ENCODE measurements around the gene HS3ST3A1. TPM values are rescaled to one million over a fixed set of nuclear protein-coding genes. Genes with fewer than 3 reads are reported as not detected.

Gene HS3ST3A1
- polyA plus RNA-seq, 3 donors from 2014 or later, result 1.8 to 2.1 (median 1.8) TPM

DNA sequence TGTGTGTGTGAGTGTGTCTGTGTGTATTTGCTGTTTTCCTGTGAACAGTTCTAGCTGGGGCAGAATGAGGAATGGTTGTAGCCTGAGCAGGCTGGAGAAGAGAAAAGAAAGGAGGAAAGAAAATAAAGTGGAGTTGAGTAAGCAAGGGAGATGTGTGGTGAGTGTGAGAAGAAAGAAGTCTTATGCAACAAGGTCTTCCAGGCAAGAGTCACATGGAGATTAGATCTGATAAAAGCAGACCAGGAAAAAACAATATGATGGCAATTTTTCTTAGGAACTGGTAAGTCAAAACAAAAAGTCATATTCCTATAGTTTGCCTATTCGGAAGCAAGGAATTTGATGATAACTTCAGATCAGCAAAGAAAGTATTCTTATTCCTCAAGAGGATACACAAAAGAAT is 125.0 kb downstream of the HS3ST3A1 start:
- Mint-ChIP-seq H3K27me3 (ENCODE audit: low read depth in 3 of 3) (peaks cover 0 to 8% (median 3%) of the 10 kb centered on the region in 3 donors), H3K9me3 (peaks cover 0 to 20% (median 11%) of the 10 kb centered on the region in 6 donors), H3K36me3 (no peaks in the 10 kb centered on the region), H3K27ac (no peak overlapping the region), H3K4me1 (no peaks in the 10 kb centered on the region), H3K4me3 (no peak overlapping the region)
- DNase-seq, result no peak

DNA sequence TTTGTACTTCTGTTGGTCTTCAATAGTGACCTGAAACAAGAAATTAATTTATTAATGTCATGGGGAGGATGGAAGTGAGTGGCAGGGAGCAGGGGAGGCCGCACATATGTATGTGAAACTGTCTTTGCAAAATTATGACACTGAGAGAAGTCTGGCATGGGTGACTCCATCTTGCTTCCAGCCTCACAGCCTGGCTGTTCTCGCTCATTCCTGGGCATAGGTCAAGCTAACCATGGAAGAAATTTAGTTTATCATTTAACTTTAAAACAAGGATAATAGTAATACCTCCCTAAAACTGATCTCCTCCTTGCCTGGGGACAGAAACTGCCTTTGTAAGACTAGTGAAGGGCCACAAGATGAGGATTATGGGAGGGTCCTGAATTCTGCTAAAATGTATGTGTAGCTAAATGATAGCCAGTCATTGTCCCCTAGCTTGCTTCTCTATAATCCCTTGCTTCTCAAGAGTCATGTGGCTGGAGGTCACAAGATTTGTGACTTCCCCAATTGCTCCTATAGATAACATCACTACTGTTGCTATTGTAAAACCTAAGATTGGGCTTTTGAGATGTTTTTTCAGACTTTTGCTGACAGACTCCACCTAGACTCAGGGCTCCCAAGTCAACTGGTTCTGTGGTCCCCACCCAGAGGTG is 126.0 kb downstream of the HS3ST3A1 start:
- no peak for DNase-seq
- H3K9me3 Mint-ChIP-seq, result peaks cover 0 to 19% (median 9%) of the 10 kb centered on the region in 6 donors
- H3K36me3 Mint-ChIP-seq, result no peaks in the 10 kb centered on the region
- no peak overlapping the region for H3K27ac Mint-ChIP-seq
- H3K27me3 Mint-ChIP-seq (ENCODE audit: low read depth in 3 of 3), result peaks cover 0 to 8% (median 3%) of the 10 kb centered on the region in 3 donors
- no peak overlapping the region for H3K4me3 Mint-ChIP-seq
- no peaks in the 10 kb centered on the region for H3K4me1 Mint-ChIP-seq

DNA sequence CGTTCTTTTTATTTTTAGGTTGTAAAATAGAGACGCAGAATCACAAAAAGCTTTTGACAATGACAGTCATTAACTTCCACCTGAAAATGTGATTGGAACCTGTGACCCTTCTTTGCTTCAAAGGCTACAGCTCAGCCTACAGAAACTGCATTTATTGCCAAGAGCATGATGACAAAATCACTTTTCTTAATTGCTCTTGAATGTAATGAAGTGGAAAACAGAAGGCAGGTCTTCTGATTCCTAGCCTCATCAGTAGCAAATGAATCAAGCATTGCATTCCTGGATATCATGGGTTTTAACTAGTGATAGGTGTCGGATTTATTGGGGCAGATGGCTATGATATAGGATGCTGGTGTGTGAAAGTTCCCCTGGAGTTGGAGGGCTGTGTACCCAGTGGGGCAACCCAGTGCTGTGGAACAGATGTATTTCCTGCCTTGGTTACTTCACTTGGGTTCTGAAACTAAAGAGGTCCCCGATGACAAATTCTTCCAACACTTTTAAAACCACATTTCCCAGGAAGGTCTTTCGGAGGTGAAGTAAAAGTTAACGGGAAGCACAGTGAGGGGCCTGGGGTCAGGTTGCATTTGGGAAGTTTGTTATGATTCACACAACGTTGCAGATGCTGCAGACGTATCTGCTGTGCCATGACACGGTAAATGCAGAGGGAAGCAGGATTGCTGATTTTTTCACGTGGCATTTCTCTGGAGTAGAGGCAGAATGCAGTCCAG is 127.5 kb downstream of the HS3ST3A1 start:
- no peak for DNase-seq
- Mint-ChIP-seq H3K9me3 (peaks cover 0 to 10% (median under 1%) of the 10 kb centered on the region in 6 donors), H3K27ac (no peak overlapping the region), H3K4me3 (no peak overlapping the region), H3K27me3 (ENCODE audit: low read depth in 3 of 3) (peaks cover 0 to 4% (median 3%) of the 10 kb centered on the region in 3 donors), H3K4me1 (no peaks in the 10 kb centered on the region), H3K36me3 (no peaks in the 10 kb centered on the region)

DNA sequence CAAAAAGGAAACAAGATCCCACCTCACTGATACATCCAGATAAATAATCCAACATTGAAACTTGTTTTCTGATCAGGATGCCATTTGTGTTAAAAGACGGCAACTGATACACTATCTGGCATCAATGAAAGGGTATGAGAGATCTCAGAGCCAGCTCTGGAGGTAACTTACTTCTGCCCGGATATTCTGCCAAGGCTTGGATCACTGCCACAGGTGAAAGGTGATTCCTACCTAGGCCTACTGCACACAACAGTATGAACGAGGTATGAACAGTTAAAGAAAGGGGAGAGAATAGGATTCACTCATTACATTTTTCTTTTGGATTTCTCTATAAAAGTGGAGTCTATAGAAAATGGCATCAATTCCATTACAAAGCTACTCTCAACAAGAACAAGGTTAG is 136.1 kb downstream of the HS3ST3A1 start:
- Mint-ChIP-seq H3K27ac (no peak overlapping the region), H3K36me3 (no peaks in the 10 kb centered on the region), H3K27me3 (ENCODE audit: low read depth in 3 of 3) (peaks cover 0 to 2% (median 1%) of the 10 kb centered on the region in 3 donors), H3K4me3 (no peak overlapping the region), H3K9me3 (peaks cover 0 to 4% (median under 1%) of the 10 kb centered on the region in 6 donors), H3K4me1 (no peaks in the 10 kb centered on the region)
- no peak for DNase-seq

DNA sequence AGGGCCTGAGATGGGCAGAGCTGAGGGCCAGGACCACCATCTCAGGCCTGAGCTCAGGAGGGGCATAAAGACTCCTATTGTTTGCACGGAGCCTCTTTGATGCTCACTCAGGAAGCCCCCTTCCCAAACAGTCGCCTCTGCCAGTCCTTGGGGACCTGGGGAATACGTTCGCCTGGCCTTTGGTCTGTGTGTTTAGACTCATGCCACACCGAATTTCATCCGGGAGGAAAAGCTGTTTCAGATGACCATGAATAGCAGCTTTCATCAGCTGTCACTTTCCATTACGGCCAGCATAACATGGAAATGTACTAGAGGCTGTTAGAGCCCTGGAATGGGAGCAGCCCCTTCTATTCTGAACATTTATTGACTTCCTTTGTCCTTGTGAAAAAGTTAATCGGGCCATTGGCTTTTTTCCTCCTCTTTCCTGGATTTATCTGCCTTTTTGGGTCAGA is 139.0 kb downstream of the HS3ST3A1 start:
- Mint-ChIP-seq H3K27me3 (ENCODE audit: low read depth in 3 of 3) (peaks cover 0 to 2% (median 2%) of the 10 kb centered on the region in 3 donors), H3K4me1 (no peaks in the 10 kb centered on the region), H3K9me3 (peaks cover 0 to 4% (median 0%) of the 10 kb centered on the region in 6 donors), H3K4me3 (no peak overlapping the region), H3K27ac (no peak overlapping the region), H3K36me3 (no peaks in the 10 kb centered on the region)
- DNase-seq, result no peak

DNA sequence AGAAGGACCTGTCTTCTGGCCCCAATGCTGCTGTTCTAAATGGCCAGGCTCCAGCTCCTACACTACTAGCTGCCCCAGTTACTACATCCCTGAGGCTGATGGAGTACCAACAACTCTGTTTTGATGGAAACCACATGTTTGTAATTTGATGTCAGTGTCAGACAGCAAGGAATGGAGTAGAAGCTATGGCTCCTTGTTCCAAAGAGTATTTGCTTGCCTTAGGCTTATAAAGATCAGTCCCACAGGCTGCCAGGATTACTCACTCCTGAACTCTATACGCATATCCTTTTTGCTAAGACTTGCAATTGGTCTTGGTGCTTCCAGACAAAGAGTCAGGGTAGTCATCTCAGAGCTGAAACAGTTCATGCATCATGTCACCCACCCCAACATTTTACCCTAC is 139.6 kb downstream of the HS3ST3A1 start:
- no peak overlapping the region for H3K27ac Mint-ChIP-seq
- DNase-seq, result no peak
- H3K9me3 Mint-ChIP-seq, result peaks cover 0 to 4% (median 0%) of the 10 kb centered on the region in 6 donors
- no peaks in the 10 kb centered on the region for H3K4me1 Mint-ChIP-seq
- no peaks in the 10 kb centered on the region for H3K36me3 Mint-ChIP-seq
- H3K4me3 Mint-ChIP-seq, result no peak overlapping the region
- peaks cover 0 to 2% (median 2%) of the 10 kb centered on the region in 3 donors for H3K27me3 Mint-ChIP-seq (ENCODE audit: low read depth in 3 of 3)

DNA sequence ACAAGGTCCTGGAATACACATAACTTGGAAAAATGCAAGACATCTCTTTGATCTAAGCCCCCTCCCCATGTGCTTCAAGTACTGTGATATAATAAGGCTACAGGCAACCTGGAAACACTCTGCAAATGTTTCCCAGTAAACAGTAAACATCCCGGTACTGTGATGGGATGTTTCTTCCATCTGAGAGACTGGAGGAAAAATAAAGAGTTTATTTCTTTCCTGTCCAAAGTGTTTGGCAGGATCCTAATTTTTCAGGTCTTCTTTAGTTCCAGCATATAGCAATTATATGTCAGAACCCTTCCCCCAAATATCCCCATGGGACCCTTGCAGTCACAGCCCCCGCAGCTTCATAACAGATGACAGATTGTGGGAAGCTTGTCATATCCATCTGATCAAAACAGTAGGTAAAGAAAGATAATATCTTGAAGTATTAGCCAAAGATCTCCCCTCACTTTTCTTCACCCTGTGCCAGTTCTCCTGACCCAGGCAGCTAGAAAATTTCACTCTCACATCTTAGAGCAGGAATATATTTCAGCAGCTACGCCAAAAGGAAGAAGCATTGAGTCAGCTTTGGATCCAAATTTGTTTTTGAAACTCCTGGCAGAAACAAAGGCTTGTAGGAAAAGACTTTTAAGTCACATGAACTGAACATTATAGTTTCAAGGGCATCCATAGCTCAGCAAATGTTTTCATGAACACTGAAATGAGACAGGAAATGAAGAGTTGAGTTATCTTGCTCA is 141.3 kb downstream of the HS3ST3A1 start:
- H3K36me3 Mint-ChIP-seq, result no peaks in the 10 kb centered on the region
- H3K27me3 Mint-ChIP-seq (ENCODE audit: low read depth in 3 of 3), result peaks cover 0 to 2% (median 2%) of the 10 kb centered on the region in 3 donors
- H3K27ac Mint-ChIP-seq, result no peak overlapping the region
- H3K9me3 Mint-ChIP-seq, result peaks cover 0 to 4% (median 0%) of the 10 kb centered on the region in 6 donors
- no peak for DNase-seq
- H3K4me1 Mint-ChIP-seq, result no peaks in the 10 kb centered on the region
- no peak overlapping the region for H3K4me3 Mint-ChIP-seq

DNA sequence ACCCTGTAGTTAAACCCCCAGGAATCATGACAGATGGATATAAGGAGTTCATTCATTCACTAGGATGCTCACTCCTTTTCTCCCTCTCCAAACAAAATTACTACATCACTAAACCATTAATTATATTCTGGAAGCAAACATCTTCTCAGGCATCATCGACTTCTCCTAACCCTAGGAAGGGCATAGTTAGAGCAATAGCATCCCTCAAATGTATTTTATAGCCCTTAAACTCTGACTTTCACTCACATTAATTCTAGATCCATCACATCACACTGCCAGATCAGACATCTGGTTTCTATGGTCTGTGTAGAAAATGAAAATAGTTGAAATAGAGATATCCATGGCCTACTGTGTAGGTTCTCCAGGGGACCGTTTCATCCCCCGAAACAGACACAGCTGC is 143.9 kb downstream of the HS3ST3A1 start:
- Mint-ChIP-seq H3K36me3 (no peaks in the 10 kb centered on the region), H3K4me1 (no peaks in the 10 kb centered on the region), H3K4me3 (no peak overlapping the region), H3K27ac (no peak overlapping the region), H3K27me3 (ENCODE audit: low read depth in 3 of 3) (peaks cover 0 to 6% (median 0%) of the 10 kb centered on the region in 3 donors), H3K9me3 (peaks cover 0 to 2% (median 0%) of the 10 kb centered on the region in 6 donors)
- DNase-seq, result no peak

All from immature natural killer cell (primary cell).